GM19025 (cell line): ENCODE data around the gene TBC1D8.

ENCODE experiments used
- ATAC-seq: cut with Tn5 transposase; IDR thresholded peaks from one replicate; pipeline ENCODE4 v1.9.1; 2021; ENCODE audit warnings: mild to moderate bottlenecking, low read depth, moderate library complexity; ENCODE audit not compliant: unreplicated experiment

TBC1D8 gene

DNA sequence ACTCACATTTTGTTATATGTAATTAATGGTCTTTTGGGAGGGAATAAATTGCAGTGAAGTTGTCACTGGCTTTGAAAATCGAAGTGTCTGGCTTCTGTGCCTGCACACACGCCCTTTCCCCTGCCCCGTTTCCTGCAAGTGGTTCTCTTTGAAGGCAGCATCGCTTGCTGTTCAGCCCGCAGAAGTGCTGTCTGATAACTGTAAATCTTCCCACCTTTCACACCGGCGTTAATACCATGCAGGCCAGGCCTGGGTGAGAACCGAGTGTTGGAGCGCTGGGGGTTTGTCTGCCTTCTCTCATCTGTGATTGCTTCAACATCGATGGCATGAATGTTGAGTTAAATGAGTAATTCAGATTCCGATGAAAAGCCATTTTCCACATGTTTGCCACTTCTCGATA is 187.0 kb downstream of the TBC1D8 start:
- ATAC-seq: no peak

DNA sequence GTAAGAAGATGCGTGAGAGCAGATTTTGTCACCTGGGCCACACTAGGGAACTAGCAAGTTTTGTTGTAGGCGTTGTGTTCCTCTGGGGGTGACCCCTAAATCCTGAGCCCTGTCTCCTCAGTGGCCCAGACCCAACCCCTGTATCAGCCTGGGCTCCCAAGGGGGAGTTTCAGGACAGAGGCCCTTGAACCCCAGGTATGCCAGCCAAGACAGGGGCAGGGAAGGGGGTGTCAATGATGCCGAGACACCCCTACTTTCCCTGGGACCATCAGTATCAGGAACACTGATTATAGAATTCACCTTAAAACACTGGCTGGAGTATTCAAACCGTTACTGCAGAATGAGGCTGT is 188.2 kb downstream of the TBC1D8 start:
- ATAC-seq: no peak

DNA sequence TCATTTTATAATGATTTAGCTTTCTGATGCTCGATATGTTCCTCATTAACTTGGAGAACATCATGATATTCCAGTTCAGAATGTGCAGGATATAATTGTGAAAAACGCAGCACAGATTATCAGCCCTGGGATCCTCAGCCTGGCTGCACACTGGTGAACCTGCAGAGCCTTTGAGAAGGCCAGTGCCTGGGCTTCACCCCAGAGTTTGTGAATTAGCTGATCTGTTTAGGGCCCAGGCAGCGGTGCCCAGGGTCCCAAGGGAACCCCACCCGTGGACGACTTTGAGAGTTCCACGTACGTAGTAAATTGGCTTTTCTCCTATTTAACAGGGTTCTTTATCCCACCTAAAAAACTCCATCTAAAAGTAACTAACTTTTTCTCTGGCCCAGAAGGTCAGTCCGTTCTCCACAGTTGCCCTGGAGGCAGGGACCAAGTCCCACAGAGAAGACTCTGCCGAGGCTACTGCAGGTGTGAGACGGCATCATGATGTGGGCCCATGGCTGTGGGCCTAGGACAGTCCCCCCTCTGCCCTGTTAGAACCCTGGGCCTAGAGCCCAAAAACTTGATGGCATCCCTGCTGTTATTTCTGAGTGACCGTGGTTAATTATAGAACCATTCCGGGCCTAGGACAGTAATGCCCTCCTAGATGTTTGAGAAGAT is 188.7 kb downstream of the TBC1D8 start:
- no peak for ATAC-seq

DNA sequence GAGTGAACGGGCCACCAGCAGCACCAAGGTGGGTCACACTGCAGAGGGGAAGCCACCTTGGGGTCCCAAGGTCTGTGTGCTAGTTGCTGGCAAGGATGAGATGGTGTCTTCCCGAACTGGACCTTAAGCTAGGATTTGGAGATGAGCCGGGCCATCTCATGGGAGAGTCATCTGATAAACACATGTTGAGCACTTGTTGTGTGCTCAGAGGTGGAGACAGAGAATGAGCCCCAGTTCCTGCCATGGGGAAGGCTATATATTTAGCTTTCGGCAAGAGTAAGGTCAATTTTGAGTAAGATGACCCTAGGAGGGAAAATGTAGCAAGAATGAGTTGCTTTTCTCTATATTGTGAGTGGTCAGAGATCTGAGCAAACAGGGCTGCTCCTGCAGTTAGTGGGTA is 190.5 kb downstream of the TBC1D8 start:
- ATAC-seq: no peak

DNA sequence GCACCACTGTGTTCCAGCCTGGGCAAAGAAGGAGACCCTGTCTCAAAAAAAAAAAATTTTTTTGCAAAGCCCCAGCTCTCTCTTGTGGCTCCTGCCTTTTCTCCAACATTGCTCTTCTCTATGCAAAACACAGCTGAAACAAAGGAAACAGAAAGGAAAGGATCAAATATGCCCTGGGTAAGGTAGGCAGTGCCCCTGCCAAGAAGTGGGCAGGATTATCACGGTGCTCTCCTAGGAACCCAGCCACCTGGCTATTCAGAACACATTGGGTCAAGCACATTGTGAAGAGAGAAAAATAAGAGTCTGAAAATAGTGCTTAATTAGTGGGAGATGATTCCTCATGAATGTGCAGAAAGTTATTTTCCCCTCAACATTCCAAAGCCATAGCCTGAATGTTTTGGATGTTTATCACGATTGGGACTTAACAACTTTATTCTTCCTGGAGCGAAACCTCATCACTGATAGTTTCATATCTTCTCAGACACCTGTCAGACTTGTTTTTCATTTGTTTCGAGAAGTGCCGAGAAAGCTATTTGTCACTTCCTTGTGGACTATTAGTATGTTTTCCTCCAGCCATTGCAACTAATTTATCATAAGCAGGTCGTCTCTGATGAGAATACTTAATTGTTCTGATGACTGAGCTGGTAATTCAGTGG is 191.8 kb downstream of the TBC1D8 start:
- ATAC-seq: no peak

DNA sequence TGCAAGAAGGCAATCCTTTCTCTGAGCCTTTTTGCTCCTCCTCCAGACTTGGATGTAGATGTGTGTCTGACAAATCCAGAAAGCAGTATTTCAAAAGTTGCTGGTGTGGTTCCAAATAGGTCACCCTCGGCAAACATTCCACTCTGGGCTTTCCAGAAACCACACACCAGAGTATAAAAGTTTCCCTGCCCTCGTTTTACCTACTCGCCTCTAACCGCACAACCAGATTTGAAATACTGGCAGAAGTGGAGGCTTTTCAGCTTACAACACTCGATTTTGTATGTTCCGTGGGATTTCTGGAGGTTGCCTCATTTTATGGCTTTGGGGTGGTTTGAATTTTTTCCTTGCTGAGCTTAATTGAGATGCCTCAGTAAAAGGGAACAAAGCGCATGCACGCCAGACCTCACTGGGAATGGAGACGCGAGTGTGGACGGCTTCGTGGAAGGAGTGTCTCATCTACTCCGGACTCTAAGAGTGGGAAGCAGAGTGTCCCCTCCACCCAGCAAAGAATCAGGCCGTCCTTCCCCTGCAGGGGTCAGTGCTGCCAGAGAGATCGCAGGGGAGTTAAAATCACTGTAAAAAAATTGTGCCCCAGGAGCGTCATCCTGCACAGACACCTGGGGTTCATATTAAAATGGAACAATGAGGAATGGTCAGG is 193.1 kb downstream of the TBC1D8 start:
- ATAC-seq: no peak
